Liver (tissue), 9 donors: ENCODE data around the gene MADD. TPM values are rescaled to one million over a fixed set of nuclear protein-coding genes. Genes with fewer than 3 reads are reported as not detected.

ENCODE experiments used
- DNase-seq: peaks from one replicate; pipeline ENCODE4 v3.0.0-alpha.2; 2017; ENCODE audit warnings: low spot score
- H3K27ac ChIP-seq, 2 donors: one replicate each; pipeline ENCODE4 v1.7.0; 2013; ENCODE audit warnings: inconsistent platforms in 2 of 2, low read length in 2 of 2, control low read depth in 1 of 2, low read depth in 1 of 2, mild to moderate bottlenecking in 1 of 2
- H3K27me3 ChIP-seq, 4 donors: one replicate each; pipeline versions ENCODE4 v1.6.1 to v1.7.0; 2013; ENCODE audit warnings: low read length in 3 of 4, inconsistent platforms in 1 of 4, mild to moderate bottlenecking in 1 of 4, moderate library complexity in 1 of 4; ENCODE audit not compliant: control insufficient read depth in 4 of 4, insufficient read depth in 4 of 4
- H3K36me3 ChIP-seq, 4 donors: one replicate each; pipeline versions ENCODE4 v1.6.1 to v1.7.0; 2013; ENCODE audit warnings: low read length in 3 of 4, mild to moderate bottlenecking in 3 of 4, low read depth in 1 of 4, moderate library complexity in 1 of 4; ENCODE audit not compliant: control insufficient read depth in 4 of 4, insufficient read depth in 3 of 4
- H3K4me1 ChIP-seq, 4 donors: one replicate each; pipeline versions ENCODE4 v1.6.1 to v1.7.0; 2013; ENCODE audit warnings: low read length in 3 of 4, mild to moderate bottlenecking in 3 of 4, moderate library complexity in 1 of 4; ENCODE audit not compliant: control insufficient read depth in 4 of 4, insufficient read depth in 4 of 4
- H3K4me3 ChIP-seq, 3 donors: one replicate each; pipeline versions ENCODE4 v1.6.1 to v1.7.0; 2013; ENCODE audit warnings: low read length in 3 of 3, control low read depth in 1 of 3, low read depth in 1 of 3, mild to moderate bottlenecking in 1 of 3
- H3K9ac ChIP-seq, 2 donors: one replicate each; pipeline ENCODE4 v1.7.0; 2013; ENCODE audit warnings: low read length in 2 of 2, mild to moderate bottlenecking in 2 of 2, moderate library complexity in 2 of 2, control low read depth in 1 of 2, low read depth in 1 of 2
- H3K9me3 ChIP-seq, 4 donors: one replicate each; pipeline versions ENCODE4 v1.6.1 to v1.7.0; 2013; ENCODE audit warnings: low read length in 3 of 4; ENCODE audit not compliant: control insufficient read depth in 4 of 4
- ATF3 ChIP-seq: IDR thresholded peaks from 2 replicates; pipeline ENCODE4 v1.6.1; 2016; ENCODE audit warnings: antibody characterized with exemption
- CTCF ChIP-seq: fragments of 150-350 bp; IDR thresholded peaks from 2 replicates; pipeline ENCODE4 v1.5.1; 2017; ENCODE audit warnings: improper control_type of control experiment, low read depth, low read length; ENCODE audit not compliant: missing input control
- EGR1 ChIP-seq, 2 donors: IDR thresholded peaks; 2 replicates each; pipeline ENCODE4 v1.6.1; 2016 to 2018; ENCODE audit warnings: antibody characterized with exemption in 2 of 2, low read depth in 2 of 2
- FOXA1 ChIP-seq: IDR thresholded peaks from 2 replicates; pipeline ENCODE4 v1.6.1; 2016; ENCODE audit warnings: antibody characterized with exemption
- FOXA2 ChIP-seq: IDR thresholded peaks from 2 replicates; pipeline ENCODE4 v1.6.1; 2016; ENCODE audit warnings: antibody characterized with exemption
- GABPA ChIP-seq, 2 donors: IDR thresholded peaks in 1 of 2; conservative IDR thresholded peaks in 1 of 2; 2 replicates each; pipeline ENCODE4 v1.6.1; 2016; ENCODE audit warnings: antibody characterized with exemption in 2 of 2, mild to moderate bottlenecking in 1 of 2, moderate library complexity in 1 of 2
- HNF4A ChIP-seq, 2 donors: conservative IDR thresholded peaks; 2 replicates each; pipeline ENCODE4 v1.6.1; 2016; ENCODE audit warnings: antibody characterized with exemption in 2 of 2, mild to moderate bottlenecking in 2 of 2
- HNF4G ChIP-seq: IDR thresholded peaks from 2 replicates; pipeline ENCODE4 v1.6.1; 2016; ENCODE audit warnings: antibody characterized with exemption
- JUND ChIP-seq, 2 donors: IDR thresholded peaks; 2 replicates each; pipeline ENCODE4 v1.6.1; 2016; ENCODE audit warnings: antibody characterized with exemption in 2 of 2
- MAX ChIP-seq: IDR thresholded peaks from 2 replicates; pipeline ENCODE4 v1.6.1; 2016; ENCODE audit warnings: antibody characterized with exemption
- NR2F2 ChIP-seq: IDR thresholded peaks from 2 replicates; pipeline ENCODE4 v1.6.1; 2016; ENCODE audit warnings: antibody characterized with exemption
- RAD21 ChIP-seq, 2 donors: IDR thresholded peaks; 2 replicates each; pipeline ENCODE4 v1.6.1; 2016; ENCODE audit warnings: antibody characterized with exemption in 2 of 2, mild to moderate bottlenecking in 2 of 2
- REST ChIP-seq: IDR thresholded peaks from 2 replicates; pipeline ENCODE4 v1.6.1; 2016; ENCODE audit warnings: antibody characterized with exemption, mild to moderate bottlenecking
- RXRA ChIP-seq, 2 donors: IDR thresholded peaks; 2 replicates each; pipeline ENCODE4 v1.6.1; 2017 to 2018; ENCODE audit warnings: antibody characterized with exemption in 2 of 2, mild to moderate bottlenecking in 1 of 2
- SP1 ChIP-seq: IDR thresholded peaks from 2 replicates; pipeline ENCODE4 v1.6.1; 2018; ENCODE audit warnings: antibody characterized with exemption, mild to moderate bottlenecking
- TAF1 ChIP-seq: conservative IDR thresholded peaks from 2 replicates; pipeline ENCODE4 v1.6.1; 2016; ENCODE audit warnings: antibody characterized with exemption, mild to moderate bottlenecking
- YY1 ChIP-seq: IDR thresholded peaks from 2 replicates; pipeline ENCODE4 v1.6.1; 2016; ENCODE audit warnings: antibody characterized with exemption, mild to moderate bottlenecking
- ZBTB33 ChIP-seq: IDR thresholded peaks from 2 replicates; pipeline ENCODE4 v1.6.1; 2016; ENCODE audit warnings: antibody characterized with exemption
- WGBS: extraction: QIAGEN DNeasy Blood & Tissue Kit; methylation state at CpG from one replicate; pipeline ENCODE4 v1.1.7; 2013; 5-methylcytosine and 5-hydroxymethylcytosine counted together
- polyA plus RNA-seq, 2 donors: library from polyadenylated mRNA; stranded (reverse) in 1 of 2; unstranded in 1 of 2; fragments of 200-250 nt in 1 of 2; fragments of >200 nt in 1 of 2; fragmentation: Nextera tagmentation in 1 of 2; extraction: Ambion mirVana in 1 of 2; gene quantifications; one replicate each; pipeline versions ENCODE4 v1.2.1 to v1.2.3, GENCODE V29; 2013 to 2015
- total RNA-seq, 2 donors: library from RNA; depleted of rRNA; stranded (reverse); fragments of >200 nt; gene quantifications; one replicate each; pipeline ENCODE4 v1.2.3, GENCODE V29; 2014
- donor health status: healthy.
- donor health status: healthy.
- donor health status: healthy.
- donor health status: healthy.
- donor health status: healthy.

The MADD gene
- total and polyA plus RNA-seq, 4 donors, result 9.9 to 20.5 (median 11.1) TPM

- 31% methylated on average over 3 of the region's 3 CpGs for WGBS
- Histone ChIP-seq H3K27ac (peak overlapping the region; percentile 95 to 96), H3K9ac (peak overlapping the region in 1 of 2 donors; percentile 82)
Observed at GRCh38 chr11:47249378-47249715, 20.6 kb upstream of the MADD start.

More at GRCh38 chr11:47249378-47249715, 20.6 kb upstream of the MADD start:
- Histone ChIP-seq H3K4me1 (peaks cover 9 to 58% (median 43%) of the 10 kb centered on the region in 4 donors), H3K36me3 (peaks cover 0 to 7% (median 1%) of the 10 kb centered on the region in 4 donors), H3K4me3 (peak overlapping the region; percentile 79 to 99 (median 96)), H3K9me3 (no peaks in the 10 kb centered on the region), H3K27me3 (no peaks in the 10 kb centered on the region)
- TF ChIP-seq FOXA1 (no peak), FOXA2 (no peak), RAD21 (IDR thresholded peaks at IDR 0.05) (no peak), GABPA (IDR thresholded peaks at IDR 0.05 in 1 of 2, conservative IDR thresholded peaks at IDR 0.05 in 1 of 2) (no peak), HNF4A (conservative IDR thresholded peaks at IDR 0.05) (no peak), MAX (no peak), CTCF (no peak), TAF1 (no peak), SP1 (no peak), YY1 (no peak), JUND (IDR thresholded peaks at IDR 0.05) (no peak), NR2F2 (no peak), HNF4G (no peak), EGR1 (IDR thresholded peaks at IDR 0.05; ENCODE audit: low read depth in 2 of 2) (no peak), RXRA (IDR thresholded peaks at IDR 0.05) (no peak), ATF3 (no peak), REST (no peak), ZBTB33 (no peak)
- no peak for DNase-seq
